Retinal pigment epithelial cell (primary cell): ENCODE results near the gene DSE.
"Not testable (repeated sequence)": the region's sequence is repeated elsewhere in the genome, so short reads cannot be mapped to it uniquely, and the experiment has no call there.

ENCODE experiments used
- DNase-seq: peaks from one replicate; pipeline ENCODE4 v3.0.0-alpha.2; 2010; ENCODE audit warnings: low read depth
- H3K4me3 ChIP-seq: 2 replicates; pipeline ENCODE4 v1.5.1; 2011; ENCODE audit warnings: mild to moderate bottlenecking, low read length, control low read depth, moderate library complexity
- CTCF ChIP-seq: conservative IDR thresholded peaks from 2 replicates; pipeline ENCODE4 v1.5.1; 2011; ENCODE audit warnings: low read depth, low read length, control low read depth, inconsistent platforms

Gene DSE

DNA sequence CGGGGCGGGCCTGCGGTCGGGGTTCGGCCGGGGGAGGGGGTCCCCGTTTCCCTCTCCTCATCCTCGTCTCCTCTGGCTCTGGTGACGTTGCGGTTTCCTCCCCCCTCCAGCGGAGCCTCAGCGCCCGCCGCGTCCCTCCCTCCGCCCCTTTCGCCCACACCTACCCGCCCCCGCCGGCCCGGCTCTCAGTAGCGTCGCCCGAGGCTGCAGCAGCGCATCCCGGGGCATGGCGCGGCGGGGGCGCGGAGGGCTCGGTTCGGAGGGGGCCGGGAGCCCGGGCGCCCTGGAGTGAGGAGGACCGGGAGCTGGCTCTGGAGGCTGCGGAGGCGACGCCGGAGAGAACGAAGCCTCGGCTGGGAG, at the start of gene DSE:
Gene DSE, plus strand, starts transcription at position 188 of the 360 bp plus-strand sequence. CDS start 28,304 bp downstream, outside the sequence.
- peak within 1 kb of the TSS; percentile 74 for H3K4me3 ChIP-seq
- no peak for TF ChIP-seq CTCF
- DNase-seq = peak; percentile 23

GRCh38 chr6:116321933-116322332, 48.8 kb upstream of the DSE start:
- not testable (repeated sequence) for DNase-seq, H3K4me3 ChIP-seq

DNA sequence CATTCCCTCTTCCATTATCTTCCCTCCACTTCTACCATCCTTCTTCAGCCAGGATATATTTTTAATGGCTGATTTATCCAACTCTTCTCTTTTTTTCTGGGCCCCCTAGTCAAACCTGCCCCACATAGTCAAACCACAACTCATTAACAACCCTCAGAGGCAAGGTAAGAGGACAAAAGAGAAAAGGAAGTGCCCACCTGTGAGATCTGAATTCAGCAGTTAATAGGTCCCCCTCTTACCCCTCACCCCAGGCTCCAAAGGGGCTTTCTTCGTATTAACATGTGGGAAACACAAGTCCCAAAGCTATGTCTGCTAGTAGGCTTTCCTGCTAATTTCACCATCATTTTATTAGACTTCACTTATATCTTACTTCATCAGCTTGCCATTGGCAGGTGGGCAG, 46.9 kb upstream of the DSE start:
- no peak for TF ChIP-seq CTCF

DNA sequence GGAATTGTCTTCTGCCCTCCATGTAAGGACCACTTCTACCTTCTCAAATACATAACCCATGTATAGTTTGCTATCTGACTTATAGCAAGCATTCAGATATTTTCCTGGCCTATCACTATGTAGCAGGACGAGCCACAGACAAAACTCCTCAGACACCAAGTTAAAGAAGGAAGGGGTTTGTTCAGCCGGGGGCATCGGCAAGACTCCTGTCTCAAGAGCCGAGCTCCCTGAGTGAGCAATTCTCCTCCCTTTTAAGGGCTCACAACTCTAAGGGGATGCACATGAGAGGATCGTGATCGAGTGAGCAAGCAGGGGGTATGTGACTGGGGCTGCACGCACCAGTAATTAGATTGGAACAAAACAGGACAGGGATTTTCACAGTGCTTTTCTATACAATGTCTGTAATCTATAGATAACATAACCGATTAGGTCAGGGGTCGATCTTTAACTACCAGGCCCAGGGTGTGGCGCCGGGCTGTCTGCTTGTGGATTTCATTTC, 45.1 kb upstream of the DSE start:
- H3K4me3 ChIP-seq, DNase-seq: not testable (repeated sequence)

More for the DNA sequence above, 46.9 kb upstream of the DSE start:
- H3K4me3 ChIP-seq = no peak overlapping the region
- DNase-seq = no peak

GRCh38 chr6:116326181-116326671, 44.5 kb upstream of the DSE start:
- no peak for DNase-seq
- no peak for TF ChIP-seq CTCF
- H3K4me3 ChIP-seq = no peak overlapping the region

DNA sequence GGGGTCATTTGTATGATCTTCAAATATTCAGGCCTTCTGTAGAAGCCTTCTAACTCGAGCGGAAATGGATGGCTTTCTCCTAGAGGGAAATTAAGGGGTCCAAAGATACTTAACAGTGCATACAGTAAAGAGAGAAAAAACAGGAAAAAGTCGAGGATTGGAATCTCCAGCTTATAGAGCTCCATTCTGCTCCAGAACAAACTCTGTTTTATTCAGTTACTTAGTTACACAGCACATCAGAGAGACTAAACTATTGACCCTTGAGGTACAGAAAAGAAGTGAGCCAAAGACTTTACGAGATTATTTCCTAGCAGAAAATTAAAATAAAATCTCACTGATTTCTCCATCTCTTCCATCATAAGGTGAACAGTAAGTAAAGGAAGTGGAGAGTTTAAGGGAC, 43.8 kb upstream of the DSE start:
- DNase-seq = no peak
- TF ChIP-seq CTCF = no peak
- no peak overlapping the region for H3K4me3 ChIP-seq

DNA sequence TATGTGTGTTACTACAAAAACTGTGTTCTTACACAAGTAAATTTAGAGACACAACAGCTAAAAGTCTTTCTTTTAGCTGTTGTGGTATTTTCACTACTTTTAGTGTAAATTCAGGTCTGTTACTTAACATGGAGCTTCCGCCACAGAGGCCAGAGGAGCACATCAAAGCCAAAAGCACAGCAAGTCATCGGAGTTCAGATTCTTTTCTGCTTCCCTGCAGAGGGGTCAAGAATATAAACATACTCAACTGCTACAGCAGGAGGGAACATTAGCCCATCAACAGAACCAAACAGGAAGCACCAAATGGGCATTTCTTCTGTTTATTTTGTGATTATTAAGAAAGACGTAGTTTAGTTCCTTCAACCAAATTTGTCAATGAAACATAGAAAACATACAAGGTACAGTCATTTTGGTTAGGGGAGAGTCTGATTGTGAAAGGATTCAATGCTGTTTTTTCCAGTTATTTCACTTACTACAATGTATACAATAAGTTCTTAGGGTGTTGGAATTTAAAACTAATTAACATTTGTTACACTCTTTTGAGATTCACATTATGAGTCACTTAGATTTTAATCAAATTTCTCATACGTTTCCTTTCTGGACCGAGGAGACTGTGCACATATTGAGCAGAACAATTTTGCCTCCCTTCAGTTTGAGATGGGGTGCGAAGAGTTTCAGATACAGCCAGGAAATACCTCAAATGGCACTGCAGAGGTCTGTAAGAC, 42.8 kb upstream of the DSE start:
- no peak for TF ChIP-seq CTCF
- no peak overlapping the region for H3K4me3 ChIP-seq
- no peak for DNase-seq

DNA sequence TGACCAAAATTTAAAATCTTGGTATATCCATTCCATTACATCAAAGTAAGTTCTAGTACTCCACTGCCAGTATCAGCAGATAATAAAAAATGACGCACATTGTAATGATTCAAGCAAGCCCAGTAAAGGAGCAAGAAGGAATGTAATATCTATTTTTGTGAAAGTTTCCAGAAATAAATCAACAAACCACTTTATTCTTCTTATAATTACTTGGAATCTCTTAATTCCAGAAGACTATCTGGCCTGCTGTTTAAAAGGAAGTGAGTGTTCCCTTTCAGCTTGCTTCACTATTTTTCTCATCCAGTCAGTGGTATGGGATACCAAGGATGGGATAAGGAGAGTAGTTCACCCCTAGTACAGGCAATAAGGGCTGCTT, 42.2 kb upstream of the DSE start:
- no peak overlapping the region for H3K4me3 ChIP-seq
- no peak for DNase-seq
- no peak for TF ChIP-seq CTCF
